Colonic mucosa (tissue), 4 donors: ENCODE measurements around the gene TGM2. TPM values are rescaled to one million over a fixed set of nuclear protein-coding genes. Genes with fewer than 3 reads are reported as not detected.

ENCODE experiments used
- DNase-seq: peaks from one replicate; pipeline ENCODE4 v3.0.0-alpha.2; 2020
- H3K27ac ChIP-seq: fragments of 200-600 bp; one replicate; pipeline ENCODE4 v1.8.0; 2021
- H3K27me3 ChIP-seq: fragments of 200-600 bp; one replicate; pipeline ENCODE4 v1.8.0; 2021
- H3K36me3 ChIP-seq: fragments of 200-600 bp; one replicate; pipeline ENCODE4 v1.8.0; 2021
- H3K4me1 ChIP-seq: fragments of 200-600 bp; one replicate; pipeline ENCODE4 v1.8.0; 2021; ENCODE audit warnings: mild to moderate bottlenecking
- H3K4me3 ChIP-seq: fragments of 200-600 bp; one replicate; pipeline ENCODE4 v1.8.0; 2021
- H3K9ac ChIP-seq, 2 donors: one replicate each; pipeline ENCODE4 v1.7.0; 2013; ENCODE audit warnings: control low read depth in 2 of 2, low read depth in 2 of 2, low read length in 2 of 2
- H3K9me3 ChIP-seq: fragments of 200-600 bp; one replicate; pipeline ENCODE4 v1.8.0; 2021
- intact Hi-C: fragments of 100-400 bp; cut with DNase I; formaldehyde crosslinking; loops from one replicate; pipeline ENCODE4 v1.14.1; 2022
- total RNA-seq, 2 donors: library from RNA; stranded (reverse); fragmentation: NEBNext Ultra II Directional in 1 of 2; extraction: Animal tissue kit (Norgen Biotek cat#: 25700) in 1 of 2; gene quantifications; one replicate each; pipeline ENCODE4 v1.2.1, GENCODE V29; 2021
- TF ChIP-seq, protein P1 (sequence below): fragments of 200-600 bp; IDR thresholded peaks from one replicate; pipeline ENCODE4 v1.8.0; 2022; ENCODE audit warnings: antibody characterized with exemption, mild to moderate bottlenecking
- donor health status: healthy.
- donor health status: DM: no; HTN: no; CAD: no.
- donor health status: DM: no; HTN: no; CAD: no.

TGM2 gene
- total RNA-seq, 2 donors from 2014 or later = 14.5 to 32.8 TPM

DNA sequence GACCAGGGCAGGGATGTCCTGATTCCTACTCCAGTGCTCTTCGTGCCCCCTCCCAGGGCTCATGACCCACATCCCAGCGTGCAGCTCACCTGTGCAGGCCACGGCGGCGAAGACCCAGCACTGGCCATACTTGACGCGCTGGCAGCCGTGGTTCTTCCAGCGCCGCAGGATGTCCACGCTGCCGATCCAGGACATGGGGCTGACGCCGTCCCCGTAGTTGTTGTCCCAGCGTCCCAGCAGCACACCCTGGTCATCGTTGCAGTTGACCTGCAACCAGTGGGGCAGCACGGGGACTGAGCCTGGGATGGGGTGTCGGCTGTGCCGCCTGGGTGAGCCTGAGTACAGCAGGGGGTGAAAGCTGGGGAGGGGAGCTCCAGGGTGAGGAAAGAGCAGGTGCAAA lies 18.4 kb downstream of the TGM2 start:
- H3K9me3 ChIP-seq = no peaks in the 10 kb centered on the region
- no peak overlapping the region for H3K4me3 ChIP-seq
- H3K4me1 ChIP-seq = peaks cover 14% of the 10 kb centered on the region
- DNase-seq = no peak
- H3K36me3 ChIP-seq = no peaks in the 10 kb centered on the region
- H3K27ac ChIP-seq = no peak overlapping the region
- H3K9ac ChIP-seq = no peak overlapping the region
- TF ChIP-seq, protein P1, sequence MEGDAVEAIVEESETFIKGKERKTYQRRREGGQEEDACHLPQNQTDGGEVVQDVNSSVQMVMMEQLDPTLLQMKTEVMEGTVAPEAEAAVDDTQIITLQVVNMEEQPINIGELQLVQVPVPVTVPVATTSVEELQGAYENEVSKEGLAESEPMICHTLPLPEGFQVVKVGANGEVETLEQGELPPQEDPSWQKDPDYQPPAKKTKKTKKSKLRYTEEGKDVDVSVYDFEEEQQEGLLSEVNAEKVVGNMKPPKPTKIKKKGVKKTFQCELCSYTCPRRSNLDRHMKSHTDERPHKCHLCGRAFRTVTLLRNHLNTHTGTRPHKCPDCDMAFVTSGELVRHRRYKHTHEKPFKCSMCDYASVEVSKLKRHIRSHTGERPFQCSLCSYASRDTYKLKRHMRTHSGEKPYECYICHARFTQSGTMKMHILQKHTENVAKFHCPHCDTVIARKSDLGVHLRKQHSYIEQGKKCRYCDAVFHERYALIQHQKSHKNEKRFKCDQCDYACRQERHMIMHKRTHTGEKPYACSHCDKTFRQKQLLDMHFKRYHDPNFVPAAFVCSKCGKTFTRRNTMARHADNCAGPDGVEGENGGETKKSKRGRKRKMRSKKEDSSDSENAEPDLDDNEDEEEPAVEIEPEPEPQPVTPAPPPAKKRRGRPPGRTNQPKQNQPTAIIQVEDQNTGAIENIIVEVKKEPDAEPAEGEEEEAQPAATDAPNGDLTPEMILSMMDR = no peak
- intact Hi-C loops = no loop called here
- H3K27me3 ChIP-seq = no peaks in the 10 kb centered on the region

DNA sequence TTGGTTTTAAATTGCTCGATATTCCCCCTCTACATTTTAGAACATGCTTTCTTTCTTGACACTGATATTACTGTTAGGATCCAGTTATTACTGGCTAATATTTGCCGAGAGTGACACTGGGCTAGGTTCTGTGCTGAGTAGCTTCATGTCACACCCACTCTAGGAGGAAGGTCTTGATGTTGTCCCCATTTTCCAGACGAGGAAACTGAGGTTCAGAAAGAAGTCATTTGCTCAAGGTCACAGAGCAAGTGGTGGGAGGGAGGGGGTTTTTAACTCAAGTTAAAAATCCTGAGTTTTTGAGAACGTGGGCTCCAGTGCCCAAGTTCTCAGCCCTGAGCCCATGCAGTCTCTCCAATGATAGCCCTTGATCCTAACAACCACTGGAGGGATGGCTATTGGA lies 18.9 kb downstream of the TGM2 start:
- Histone ChIP-seq H3K9ac (no peak overlapping the region), H3K27ac (no peak overlapping the region), H3K4me1 (peaks cover 14% of the 10 kb centered on the region), H3K27me3 (no peaks in the 10 kb centered on the region), H3K9me3 (no peaks in the 10 kb centered on the region), H3K36me3 (no peaks in the 10 kb centered on the region), H3K4me3 (no peak overlapping the region)
- DNase-seq = no peak
- intact Hi-C loops = no loop called here
- TF ChIP-seq, protein P1 = no peak

DNA sequence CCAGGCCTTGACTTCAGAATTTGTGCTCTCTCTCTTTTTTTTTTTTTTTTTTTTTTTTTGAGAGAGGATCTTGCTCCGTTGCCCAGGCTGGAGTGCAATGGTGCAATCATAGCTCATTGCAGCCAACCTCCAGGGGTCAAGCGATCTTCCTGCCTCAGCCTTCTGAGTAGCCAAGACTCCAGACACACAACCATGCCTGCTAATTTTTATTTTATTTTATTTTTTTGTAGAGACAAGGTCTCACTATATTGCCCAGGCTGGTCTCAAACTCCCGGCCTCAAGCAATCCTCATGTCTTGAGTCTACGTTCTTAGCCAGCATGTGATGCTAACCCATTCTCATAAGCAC lies 19.4 kb downstream of the TGM2 start:
- intact Hi-C loops = no loop called here
- no peaks in the 10 kb centered on the region for H3K27me3 ChIP-seq
- no peak for DNase-seq
- peaks cover 14% of the 10 kb centered on the region for H3K4me1 ChIP-seq
- H3K9me3 ChIP-seq = no peaks in the 10 kb centered on the region
- no peak overlapping the region for H3K9ac ChIP-seq
- H3K4me3 ChIP-seq = no peak overlapping the region
- no peaks in the 10 kb centered on the region for H3K36me3 ChIP-seq
- no peak overlapping the region for H3K27ac ChIP-seq
- TF ChIP-seq, protein P1 = no peak

DNA sequence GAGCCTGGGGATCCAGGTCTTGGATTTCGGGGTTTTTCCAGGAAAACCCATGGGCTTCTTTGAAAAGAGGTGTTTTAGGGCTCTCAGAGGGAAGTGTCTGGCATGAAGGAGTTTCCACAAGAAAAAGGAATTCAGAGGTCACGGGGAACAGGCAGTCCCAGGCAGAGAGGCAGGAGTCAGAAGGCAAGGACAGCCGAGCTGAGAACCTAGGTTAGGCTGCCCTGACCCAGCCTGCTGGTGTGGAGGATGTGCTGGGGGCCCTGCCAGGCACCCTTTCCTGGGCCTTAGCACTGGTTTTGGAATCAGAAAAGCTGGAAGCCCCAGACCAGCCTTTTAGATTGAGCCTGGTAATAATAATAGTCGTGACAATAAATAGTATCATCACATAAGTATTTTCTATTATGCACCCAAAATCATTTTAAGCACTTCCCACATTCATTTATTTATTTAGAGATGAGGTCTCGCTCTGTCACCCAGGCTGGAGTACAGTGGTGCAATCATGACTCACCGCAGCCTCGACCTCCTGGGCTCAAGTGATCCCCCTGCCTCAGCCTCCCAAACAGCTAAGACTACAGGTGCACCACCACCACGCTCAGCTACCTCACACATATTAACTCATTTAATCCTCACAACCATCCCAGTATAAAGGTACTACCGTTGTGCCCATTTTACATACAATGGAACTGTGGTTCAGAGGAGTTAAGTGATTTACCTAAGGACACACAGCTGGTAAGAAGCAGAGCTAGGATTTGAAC lies 19.9 kb downstream of the TGM2 start:
- Histone ChIP-seq H3K36me3 (no peaks in the 10 kb centered on the region), H3K9me3 (no peaks in the 10 kb centered on the region), H3K27ac (peak overlapping the region; percentile 79), H3K4me3 (no peak overlapping the region), H3K9ac (no peak overlapping the region), H3K27me3 (no peaks in the 10 kb centered on the region), H3K4me1 (peaks cover 14% of the 10 kb centered on the region)
- TF ChIP-seq, protein P1 = no peak
- DNase-seq = no peak
- intact Hi-C loops = no loop called here

DNA sequence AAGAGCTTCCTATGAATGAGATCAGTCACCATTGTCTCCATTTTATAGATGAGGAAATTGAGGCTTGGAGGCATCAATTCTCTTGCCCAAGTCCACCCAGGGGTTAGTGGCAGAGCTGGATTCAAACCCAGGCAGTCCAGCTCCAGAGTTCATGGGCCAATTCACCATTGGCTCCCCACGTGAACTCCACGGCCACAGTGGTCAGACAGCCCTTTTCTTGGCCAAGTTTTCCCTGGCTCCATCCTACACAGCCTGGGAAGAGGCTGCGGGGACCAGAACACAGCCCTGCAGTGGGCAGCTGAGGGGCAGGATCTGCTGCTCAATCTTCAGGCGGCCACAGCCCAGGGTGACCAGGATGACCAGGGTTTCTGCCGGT lies 20.5 kb downstream of the TGM2 start:
- Histone ChIP-seq H3K9ac (peak overlapping the region in 1 of 2 donors; percentile 71), H3K4me1 (peaks cover 14% of the 10 kb centered on the region), H3K27me3 (no peaks in the 10 kb centered on the region), H3K9me3 (no peaks in the 10 kb centered on the region), H3K27ac (peak overlapping the region; percentile 79), H3K4me3 (no peak overlapping the region), H3K36me3 (no peaks in the 10 kb centered on the region)
- intact Hi-C loops = no loop called here
- DNase-seq = no peak
- TF ChIP-seq, protein P1 = no peak
